Measurements from ENCODE around the gene CYP2S1.
"Not testable (repeated sequence)": the region's sequence is repeated elsewhere in the genome, so short reads cannot be mapped to it uniquely, and the experiment has no call there.

CYP2S1 gene

GRCh38 chr19:41226874-41227390, 33.9 kb downstream of the CYP2S1 start:
- no peak for DNase-seq

GRCh38 chr19:41228486-41228885, 35.5 kb downstream of the CYP2S1 start:
- DNase-seq, result no peak

DNA sequence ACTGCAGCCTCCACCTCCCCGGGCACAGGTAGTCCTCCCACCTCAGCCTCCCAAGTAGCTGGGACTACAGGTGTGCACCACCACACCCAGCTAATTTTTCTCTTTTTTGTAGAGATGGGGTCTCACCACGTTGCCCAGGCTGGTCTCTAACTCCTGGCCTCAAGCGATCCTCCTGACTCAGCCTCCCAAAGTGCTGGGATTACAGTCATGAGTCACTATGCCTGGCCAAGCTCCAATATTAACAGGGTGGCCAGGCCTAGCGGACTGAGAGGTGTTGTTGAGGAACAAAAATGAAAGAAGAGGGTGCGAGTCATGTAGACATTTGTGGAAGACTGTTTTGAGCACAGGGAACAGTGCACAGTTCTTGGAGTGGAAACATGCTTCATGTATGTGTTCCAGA, 36.3 kb downstream of the CYP2S1 start:
- DNase-seq, result not testable (repeated sequence)

- no peak for DNase-seq
Measured at GRCh38 chr19:41230067-41230857, 37.2 kb downstream of the CYP2S1 start.

DNA sequence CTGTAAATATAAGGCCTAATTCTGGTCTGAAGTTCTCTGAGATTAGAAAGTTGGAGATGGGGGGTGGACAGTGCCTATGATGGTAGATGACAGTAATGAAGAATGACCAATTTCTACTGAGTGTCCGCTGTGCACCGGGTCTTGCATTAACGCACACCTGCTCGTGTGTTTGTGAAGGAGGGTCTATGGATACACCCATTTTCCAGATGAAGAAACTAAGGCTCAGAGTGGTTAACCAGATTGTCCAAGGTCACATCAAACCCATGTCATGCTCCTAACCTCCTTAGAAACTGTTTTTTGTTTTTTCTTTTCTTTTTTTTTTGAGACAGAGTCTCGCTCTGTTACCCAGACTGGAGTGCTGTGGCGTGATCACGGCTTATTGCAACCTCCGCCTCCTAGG, 39.7 kb downstream of the CYP2S1 start:
- no peak for DNase-seq

- no peak for DNase-seq
Measured at GRCh38 chr19:41233748-41234240, 40.8 kb downstream of the CYP2S1 start.

GRCh38 chr19:41234512-41235168, 41.6 kb downstream of the CYP2S1 start:
- no peak for DNase-seq

DNA sequence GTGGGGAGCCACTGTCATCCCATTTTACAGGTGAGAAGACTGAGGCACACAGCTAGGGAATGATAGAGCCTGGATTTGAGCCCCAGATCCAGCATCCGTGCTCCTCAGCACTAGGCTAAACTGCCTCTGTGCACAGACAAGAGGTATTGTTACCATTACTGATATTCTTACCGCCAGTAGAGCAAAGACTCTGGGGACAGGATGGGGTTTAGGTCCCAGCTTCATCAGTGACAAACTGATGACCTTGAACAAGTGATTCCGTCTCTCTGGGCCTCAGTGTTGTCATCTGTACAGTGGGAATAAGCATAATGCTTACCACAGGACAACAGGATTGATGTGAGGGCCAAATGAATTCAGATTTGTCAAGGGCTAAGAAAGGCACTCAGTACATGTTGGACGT, 42.5 kb downstream of the CYP2S1 start:
- no peak for DNase-seq

- no peak for DNase-seq
Measured at GRCh38 chr19:41238244-41238643, 45.2 kb downstream of the CYP2S1 start.

DNA sequence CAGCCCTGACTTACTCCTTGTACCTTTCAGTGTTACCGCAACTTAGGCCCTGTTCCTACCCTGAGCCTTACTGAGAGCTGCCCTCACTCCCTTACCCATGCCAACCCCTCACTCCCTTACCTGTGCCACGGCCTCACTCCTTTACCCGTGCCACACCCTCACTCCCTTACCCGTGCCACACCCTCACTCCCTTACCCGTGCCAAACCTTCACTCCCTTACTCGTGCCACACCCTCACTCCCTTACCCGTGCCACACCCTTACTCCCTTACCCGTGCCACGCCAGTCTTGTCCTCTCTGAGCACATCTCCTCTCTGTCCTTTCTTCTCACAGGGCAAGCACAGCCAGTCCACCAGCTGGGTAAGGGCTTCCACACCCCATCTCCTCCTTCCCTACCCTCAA, 46.3 kb downstream of the CYP2S1 start:
- no peak for DNase-seq

GRCh38 chr19:41239961-41240574, 47.0 kb downstream of the CYP2S1 start:
- DNase-seq, result no peak

DNA sequence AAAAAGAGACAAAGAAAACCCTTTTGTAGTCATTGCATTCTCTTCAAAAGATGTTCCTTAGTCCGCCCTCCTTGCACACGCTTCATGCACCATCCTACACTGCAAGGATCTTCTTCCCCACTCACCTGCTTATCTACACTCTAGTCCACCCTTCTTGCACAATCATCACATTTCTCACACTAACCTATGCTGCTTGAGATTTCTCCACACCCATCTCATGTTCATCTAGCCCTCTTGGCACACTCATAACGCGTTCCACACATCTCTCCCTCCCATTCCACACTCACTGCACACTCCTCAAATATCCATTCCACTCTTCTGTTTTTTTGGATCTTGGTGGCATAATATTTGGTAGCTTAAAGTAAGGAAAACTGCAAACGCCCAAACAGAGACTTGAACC, 48.8 kb downstream of the CYP2S1 start:
- DNase-seq, result no peak

DNA sequence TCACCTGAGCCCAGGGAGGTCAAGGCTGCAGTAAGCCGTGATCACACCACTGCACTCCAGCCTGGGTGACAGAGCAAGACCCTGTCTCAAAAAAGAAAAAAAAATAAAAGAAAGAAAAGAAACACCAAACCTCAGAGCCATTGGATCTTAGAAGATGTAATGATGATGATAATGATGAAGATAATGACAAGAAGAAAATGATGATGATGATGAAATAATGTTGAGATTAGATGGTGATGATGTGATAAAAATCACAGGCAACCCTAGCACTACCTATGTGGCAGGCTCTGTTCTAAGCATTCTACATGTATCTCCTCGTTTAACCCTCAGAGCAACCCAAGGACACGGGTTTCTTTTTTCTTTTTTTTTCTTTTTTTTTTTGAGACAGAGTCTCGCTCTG, 51.1 kb downstream of the CYP2S1 start:
- no peak for DNase-seq

DNA sequence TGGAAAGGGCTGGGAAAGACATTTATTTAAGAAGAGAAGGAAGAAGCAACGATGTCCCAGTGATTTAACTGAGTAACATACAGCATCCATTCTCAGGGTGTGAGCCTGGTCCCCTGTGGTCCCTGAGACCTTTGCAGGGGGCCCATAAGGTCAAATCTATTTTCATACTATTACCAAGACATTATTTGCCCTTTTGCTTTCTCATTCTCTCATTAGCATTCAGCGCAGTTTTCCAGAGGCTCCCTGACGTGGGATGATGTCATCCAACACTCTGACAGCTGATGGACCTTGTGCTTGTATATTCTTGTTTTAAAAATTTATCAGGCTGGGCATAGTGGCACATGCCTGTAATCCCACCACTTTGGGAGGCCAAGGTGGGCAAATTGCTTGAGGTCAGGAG, 52.8 kb downstream of the CYP2S1 start:
- no peak for DNase-seq

GRCh38 chr19:41248895-41249294, 55.9 kb downstream of the CYP2S1 start:
- no peak for DNase-seq

- no peak for DNase-seq
Measured at GRCh38 chr19:41249707-41250423, 56.8 kb downstream of the CYP2S1 start.

- DNase-seq, result no peak
Measured at GRCh38 chr19:41253660-41254059, 60.6 kb downstream of the CYP2S1 start.

DNA sequence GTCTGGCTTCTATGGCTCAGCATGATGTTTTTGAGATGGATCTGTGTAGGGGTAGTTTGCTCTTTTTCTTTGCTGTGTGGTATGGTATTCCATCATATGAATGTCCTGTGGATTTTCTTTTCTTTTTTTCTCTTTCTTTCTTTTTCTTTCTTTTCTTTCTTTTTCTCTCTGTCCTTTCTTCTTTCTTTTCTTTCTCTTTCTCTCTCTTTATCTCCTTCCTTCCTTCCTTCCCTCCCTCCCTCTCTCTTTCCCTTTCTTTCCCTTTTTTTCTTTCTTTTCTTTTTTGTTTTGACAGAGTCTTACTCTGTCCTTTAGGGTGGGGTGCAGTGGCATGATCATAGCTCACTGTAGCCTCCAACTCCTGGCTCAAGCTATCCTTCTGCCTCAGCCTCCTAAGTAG, 62.2 kb downstream of the CYP2S1 start:
- no peak for DNase-seq
